GM19238 (cell line): ENCODE data around the gene ATXN7.

Experiments used
- DNase-seq: peaks from one replicate; pipeline ENCODE4 v3.0.0; 2011; ENCODE audit warnings: low spot score; ENCODE audit not compliant: insufficient read length

Gene ATXN7

DNA sequence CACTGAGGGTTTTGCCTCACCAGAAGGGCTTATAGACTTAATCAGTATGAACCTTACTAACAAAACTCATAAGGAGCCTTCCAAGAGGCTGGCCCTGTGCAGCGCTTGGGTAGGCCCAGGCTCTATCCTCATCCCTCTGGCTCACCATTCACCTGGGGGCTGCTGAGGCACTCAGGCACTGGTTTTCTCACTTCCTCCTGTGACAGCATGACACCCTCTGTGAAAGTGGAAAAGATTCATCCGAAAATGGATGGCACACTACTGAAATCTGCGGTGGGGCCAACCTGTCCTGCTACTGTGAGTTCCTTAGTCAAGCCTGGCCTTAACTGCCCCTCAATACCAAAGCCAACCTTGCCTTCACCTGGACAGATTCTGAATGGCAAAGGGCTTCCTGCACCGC, 118.3 kb downstream of the ATXN7 start:
- no peak for DNase-seq

DNA sequence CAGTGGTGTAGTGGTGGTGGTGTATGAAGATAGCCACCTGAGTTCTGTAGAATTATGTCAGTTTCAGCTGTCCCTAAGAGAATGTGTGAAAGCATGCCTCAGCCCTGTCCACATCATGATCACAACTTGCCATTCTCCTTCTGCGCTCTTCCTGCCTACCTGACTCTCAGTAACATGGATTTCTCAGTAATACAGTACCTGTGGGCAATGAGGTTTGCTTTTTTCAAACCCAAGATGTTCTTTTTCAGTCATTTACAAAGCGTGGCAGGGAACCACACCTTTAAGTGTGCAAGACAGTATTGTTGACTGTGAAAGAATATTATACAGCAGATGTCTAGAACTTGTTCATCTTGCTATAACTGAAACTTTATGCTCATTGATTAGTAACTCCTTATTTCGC, 120.7 kb downstream of the ATXN7 start:
- DNase-seq, result no peak

DNA sequence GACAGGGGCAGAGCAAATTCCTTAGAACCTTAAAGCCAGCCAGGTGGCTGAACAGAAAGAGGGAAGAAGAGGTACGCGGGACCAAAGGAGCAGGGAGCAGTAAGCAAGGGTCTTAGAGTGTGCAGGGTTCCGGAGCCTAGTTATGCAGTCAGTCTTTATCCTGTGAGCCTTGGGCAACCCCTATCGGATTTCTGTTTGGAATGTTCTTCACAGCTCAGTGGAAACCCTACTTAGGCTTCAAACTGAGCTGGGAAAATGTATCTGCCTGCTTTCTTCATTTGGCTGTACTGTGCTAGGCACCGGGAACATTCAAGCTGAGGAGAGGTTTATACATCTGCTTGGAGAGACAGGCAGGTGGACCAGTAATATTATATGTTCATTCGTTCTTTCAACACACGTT, 122.5 kb downstream of the ATXN7 start:
- no peak for DNase-seq

DNA sequence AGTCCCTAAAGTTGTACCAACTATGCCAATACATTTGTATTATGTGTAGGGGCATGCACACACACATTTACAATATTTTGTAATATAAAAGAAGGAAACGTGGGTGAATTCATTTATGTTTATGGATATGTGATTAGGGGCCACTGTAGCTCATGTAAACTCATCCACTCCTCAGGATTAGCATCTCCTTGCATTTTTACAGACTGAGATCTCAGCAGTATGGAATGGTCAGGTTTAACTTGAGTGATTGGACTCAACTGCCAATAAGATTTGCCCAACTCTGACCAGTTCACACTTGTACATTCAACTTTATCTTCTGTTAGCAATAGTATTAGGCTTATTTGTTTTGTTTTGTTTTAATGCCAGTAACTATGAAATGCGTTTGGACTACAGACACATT, 123.2 kb downstream of the ATXN7 start:
- DNase-seq, result no peak

DNA sequence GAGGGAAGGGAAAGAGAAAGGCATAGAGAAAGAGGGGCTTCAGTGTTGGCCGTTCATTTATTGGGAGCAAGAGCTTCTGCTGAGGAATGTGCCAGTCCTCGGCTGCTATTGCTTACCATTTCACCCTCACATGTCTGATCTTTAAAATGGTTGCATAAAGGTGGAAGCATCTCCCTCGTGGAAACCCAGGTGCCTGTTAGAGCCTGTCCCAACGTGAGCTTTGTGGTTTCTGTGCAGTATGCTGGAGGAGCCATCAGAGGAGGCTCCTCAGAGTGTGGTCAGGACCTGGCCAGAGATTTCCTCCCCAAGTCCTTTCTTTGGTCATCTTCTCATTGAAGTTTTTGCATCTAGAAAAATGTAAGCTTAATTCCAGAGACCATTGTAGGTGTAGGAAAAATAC, 125.3 kb downstream of the ATXN7 start:
- DNase-seq, result no peak

DNA sequence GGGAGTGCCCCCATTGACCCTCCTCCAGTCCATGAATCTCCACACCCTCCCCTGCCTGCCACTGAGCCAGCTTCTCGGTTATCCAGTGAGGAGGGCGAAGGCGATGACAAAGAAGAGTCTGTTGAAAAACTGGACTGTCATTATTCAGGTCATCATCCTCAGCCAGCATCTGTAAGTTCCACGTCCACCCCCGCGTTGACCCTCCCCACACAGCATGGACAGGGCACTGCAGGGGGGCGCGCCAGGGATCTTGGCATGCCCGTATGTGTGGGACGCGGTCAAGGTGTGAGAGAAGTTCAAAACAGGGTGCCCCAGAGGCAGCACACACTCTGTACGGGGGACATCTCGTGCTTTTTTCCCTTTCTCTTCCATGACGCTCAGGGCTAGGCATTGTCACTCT, 126.5 kb downstream of the ATXN7 start:
- no peak for DNase-seq

DNA sequence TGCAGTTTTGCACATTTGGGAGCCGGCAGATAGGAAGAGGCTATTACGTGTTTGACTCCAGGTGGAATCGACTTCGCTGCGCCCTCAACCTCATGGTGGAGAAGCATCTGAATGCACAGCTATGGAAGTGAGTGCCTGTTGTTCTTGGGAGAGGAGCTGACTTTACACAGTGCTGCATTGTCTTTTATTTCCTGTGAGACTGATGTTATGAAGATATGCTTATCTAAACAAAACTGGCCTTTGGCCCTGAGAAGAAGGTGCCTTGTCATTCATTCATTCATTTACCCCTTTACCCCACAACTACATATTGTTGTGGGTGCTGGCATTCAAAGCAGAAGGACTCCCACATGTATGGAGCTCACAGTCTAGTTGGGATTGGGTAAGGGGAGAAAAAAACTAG, 127.1 kb downstream of the ATXN7 start:
- DNase-seq, result no peak

DNA sequence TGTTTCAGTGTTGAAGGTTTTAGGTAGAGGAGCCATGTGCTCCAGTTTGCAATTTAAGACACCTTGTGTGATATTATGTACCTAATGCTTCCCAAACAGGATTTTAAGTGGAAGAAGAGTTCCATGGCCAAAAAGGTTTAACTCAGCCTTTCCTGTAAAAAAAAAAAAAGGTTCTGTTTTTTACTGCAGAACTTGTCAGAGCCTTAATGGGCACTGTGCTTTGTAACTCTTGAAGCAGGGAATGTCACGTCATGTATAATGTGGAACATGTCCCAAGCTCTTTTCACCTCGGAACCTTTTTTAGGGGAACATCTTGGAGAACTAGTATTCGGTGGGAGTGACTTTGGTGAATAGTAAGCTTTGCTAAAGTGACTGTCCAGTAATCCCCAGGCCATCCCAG, 128.0 kb downstream of the ATXN7 start:
- DNase-seq, result no peak

DNA sequence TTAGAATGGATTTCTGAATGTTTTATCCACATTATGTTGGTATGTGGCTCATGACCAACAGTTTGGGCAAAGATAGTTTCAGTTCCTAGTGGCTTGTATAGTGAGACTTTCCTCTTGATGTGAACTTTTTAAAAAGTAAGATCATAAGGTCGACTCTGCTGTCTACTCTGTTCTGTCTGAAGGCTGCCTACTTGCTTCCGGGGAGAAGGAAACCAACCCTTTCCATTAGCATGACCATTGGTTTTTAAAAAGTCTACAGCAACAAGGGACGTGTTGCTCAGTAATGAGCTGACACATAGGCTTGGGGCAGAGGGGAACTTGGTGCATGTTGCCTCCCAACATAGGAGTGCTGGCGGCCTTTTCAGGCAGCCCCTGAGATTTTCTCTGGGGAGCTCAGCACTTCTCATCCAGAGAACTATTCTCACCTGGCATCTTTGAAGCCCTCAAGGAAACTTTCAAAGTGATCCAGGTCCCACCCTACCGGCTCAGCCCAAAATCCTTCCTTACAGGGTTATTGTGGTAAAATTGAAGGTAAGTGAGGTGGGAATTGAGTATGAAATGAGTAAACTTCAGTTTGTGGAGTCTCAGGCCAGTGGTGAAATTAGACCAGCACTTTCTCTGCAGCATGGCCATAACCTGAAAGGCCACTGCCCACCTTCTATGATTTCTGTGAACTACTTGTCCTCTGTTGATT, 129.0 kb downstream of the ATXN7 start:
- no peak for DNase-seq

DNA sequence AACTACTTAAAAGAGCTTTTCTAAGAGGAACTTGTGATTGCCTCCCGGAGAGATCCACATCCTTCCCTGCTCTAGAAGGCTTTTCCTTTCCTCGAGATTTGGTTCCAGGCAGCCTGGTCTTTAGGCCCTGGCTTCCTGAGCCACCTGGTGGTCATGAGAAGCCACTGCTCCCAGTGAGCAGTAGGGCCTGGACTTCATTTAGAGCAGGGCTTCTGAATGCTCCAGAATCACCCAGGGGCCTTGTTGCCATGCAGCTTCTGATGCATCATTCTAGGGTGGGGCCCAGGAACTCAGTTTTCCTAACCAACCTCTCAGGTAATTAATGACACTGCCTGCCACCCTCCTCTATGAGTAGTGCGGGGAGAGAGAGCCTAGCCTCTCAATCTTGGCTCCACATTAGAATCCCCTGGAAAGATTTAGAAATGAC, 130.0 kb downstream of the ATXN7 start:
- peak; percentile 42 for DNase-seq

DNA sequence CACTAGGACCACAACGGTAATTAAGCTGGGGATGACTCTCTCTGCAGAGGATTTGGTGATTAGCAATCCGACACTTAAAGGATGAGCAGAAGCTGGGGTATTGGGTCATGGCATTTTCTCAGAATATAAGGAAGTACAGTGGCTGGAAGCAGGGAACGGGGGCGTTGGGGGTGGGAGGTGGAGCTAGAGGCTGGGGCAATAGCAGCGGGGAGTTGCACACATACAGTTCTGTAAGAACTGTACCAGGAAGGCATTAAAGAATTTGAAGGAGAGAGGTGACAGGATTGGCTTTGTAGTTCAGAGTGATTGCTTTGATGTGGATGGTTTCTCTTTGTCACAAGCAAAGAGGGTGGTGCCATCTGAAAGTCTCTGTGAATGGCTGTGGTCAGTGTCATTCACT, 131.4 kb downstream of the ATXN7 start:
- no peak for DNase-seq

DNA sequence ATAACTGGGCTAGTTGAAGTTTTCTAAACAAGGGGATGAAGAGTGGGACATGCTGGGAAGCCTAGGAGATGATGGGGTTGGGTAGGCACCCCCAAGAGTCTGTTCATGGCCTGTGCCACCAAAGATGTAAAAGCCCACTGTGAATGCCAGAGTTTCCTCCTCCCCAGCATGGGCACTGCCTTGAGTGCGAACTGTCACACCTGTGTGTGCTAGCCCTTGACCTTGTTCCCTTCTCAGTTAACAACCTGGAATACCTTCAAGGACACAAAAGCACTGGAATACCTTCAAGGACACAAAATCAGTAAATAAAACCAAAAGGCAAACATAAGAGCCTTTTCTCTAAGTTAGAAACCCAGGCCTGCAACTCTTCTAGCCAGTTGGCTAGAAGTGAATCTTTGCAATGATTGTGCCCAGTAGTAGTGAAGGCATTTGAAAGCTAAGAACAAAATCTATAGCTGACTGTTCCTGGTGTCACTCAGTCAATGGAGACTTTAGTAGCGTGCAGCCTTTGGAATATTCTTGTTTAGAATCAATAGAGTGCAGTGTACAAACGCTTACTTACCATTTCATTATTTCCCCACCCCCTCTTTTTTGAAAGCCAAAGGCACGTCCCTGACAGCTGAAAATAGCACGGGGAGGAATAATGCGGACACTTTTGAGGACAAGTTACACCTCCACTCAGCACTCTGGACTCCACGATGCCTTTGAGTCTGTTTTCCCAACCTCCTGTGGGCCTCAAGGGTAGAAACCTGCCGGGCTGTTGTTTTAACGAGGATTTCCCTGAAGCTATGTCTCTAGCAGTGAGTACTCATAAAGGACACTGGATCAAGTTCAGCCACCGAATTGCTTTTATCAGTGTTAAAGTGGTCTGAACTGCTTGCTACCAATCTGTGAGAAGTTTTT, 135.4 kb downstream of the ATXN7 start:
- DNase-seq, result no peak

DNA sequence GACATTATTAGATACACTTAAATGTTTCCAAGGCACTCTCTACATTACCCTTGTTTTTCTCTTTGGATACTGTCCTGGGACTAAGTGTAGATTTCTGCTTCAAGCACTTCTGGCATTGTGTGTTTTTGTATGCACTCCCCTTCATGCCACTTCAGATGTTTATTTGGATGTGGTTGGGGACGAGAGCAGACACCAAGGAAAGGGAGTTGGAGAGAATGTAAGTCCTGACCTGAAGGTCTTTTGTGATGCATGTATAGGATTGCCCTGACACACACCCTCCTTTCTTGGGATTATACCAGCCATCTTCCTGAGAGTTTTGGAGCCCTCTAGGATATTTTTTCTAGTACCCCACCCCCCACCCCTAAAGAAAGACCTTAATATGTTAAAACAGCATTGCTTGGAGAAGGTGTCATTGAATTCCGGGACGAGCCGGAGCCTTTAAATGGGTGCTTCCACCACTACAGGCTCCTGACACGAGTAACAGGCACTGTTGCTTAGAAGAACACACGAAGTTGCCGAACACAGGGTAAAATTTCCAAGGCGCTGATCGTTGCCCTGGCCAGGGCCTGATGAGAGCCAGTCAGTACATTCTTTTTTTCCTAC, 136.9 kb downstream of the ATXN7 start:
- DNase-seq, result no peak

DNA sequence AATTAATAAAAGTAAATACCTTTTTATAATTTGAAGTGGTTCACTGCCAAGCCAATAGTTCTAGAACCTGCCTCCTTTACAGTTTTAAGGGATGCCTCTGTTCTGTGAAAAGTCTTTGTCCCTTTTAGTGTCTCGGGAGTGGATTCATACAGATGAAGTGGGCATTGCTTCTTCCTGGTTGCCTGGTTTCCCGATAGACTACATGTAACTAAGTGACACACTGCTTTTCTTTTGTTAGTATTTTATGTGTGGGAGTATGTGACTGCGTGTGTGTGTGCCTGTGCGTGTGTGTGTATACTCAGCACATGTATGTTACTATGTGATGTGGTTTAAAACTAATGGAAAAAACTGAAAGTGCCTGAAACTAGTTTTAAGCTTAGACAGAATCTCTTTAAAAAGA, 138.6 kb downstream of the ATXN7 start:
- DNase-seq, result no peak

DNA sequence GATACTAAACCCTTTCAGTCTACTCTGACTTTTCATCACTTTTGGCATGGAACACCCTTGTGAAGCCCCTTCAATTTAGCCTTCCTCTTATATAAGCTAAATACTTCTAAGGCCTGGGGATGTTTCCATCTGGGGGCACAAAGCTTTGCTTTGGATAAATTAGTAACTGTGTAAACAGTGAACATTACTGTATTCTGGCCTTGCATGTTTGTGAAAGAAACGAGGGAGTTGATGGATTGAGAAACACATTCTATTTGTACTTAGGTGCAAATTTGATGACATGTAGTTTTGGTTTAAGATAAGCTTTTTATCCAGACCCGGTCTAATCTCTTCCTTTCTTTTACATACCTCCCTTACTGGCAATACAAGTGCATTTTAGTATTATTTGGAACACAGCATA, 139.9 kb downstream of the ATXN7 start:
- DNase-seq, result no peak

DNA sequence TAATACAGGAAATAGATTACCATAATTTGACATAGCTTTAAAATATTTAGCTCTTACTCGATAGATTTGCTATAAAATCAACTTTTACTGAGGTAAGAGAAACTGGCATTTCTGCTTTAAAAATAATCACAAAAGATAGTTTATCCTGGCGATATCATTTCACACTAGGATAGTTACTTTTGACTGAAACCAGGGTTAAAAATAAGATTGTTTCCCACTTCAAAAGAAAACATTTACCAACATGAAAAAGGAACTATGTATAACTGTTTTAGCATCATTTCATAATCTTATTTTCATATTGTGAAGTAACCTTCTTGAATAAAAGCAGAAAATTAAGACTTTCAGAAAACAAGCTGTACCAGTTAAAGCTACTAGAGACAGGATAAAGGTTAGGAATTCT, 144.3 kb downstream of the ATXN7 start:
- DNase-seq, result no peak

DNA sequence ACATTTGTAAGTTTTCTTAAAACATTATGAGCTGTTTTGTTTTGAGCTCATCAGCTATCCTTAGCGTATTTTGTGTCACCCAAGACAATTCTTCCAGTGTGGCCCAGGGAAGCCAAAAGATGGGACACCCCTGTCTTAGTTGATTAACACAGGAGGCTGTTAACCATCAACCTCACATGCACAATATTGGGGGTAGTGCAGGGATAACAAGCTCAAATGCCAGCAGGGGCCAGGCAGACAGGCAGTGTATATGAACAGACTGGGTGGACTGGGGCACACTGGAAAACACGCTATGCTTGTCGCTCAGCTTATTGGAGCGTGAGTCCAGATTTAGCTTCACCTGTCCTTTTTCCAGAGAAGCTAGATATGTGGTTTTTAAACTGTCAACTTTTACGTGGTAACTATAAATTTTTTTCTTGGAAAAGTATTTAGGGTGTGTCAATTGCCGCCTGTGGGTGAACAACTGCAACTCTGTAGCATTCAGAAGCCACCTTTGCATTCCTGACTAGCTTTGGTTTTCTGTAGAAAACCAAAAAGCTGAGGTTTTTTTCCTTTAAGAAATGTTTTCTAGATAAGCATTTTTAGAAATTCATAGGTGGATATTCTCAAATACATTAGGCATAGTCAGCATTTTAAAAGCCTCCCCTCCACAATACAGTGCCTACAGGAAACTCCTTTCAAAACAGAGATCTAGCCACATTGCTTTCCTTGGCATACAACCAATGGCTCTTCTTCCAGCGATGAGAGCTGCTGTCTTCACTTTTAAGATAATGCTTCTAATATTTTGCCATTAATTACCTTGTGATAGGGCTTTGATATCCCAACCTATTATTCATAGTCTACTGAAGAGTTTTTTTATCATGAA, 145.1 kb downstream of the ATXN7 start:
- no peak for DNase-seq

DNA sequence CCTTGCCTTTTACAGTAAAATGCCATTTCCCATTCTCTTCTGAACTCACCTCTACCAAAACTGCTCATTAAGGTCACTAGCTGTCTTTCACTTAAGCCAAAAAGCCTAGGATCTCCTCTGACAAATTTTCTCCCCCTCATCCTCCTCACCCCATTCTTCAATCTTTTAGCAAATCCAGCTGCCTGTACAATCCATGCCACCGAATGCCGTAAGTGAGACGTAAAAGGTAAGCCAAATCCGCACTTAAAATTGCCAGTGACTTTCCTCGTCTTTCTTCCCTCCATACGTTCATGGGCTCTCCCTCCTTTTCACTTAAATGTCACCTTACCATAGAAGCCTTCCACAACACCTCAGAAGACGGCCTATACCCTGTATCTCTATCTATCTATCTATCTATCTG, 145.9 kb downstream of the ATXN7 start:
- DNase-seq, result no peak

DNA sequence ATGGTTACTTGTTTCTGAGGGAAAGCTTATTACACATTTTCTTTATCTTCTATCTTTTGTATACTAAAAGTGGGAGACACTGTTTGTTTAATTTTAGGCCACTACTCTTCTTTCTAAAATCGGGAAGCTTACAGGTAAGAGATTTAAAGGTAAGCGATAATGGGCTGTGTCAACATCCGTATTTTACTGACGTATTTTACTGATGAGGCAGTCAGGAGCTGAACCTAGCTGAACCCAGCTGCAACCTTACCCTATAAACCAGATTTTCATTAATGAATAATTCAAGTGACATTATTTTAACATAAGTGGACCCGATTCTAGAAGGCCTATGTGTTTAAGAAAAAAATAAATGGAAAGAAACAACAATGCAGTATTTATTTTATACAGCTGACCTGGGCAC, 146.5 kb downstream of the ATXN7 start:
- DNase-seq, result no peak

DNA sequence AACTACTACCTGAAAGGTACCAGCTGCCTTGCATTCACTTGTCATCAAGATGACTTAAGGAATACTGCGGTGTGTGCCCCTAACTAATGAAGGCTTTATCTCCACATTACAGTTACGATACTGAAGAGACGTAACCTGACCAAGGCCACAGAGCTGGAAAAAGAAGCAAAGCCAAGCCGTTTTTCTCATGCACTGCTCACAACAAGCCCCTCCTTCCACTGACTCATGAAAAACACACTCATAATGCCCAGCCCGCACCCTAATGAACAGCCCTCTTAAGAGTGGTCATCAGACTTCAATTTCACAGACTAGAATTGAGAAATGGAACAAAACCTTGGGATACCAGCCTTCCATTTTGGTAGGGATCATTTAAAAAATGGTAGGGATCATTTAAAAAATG, 148.0 kb downstream of the ATXN7 start:
- no peak for DNase-seq

DNA sequence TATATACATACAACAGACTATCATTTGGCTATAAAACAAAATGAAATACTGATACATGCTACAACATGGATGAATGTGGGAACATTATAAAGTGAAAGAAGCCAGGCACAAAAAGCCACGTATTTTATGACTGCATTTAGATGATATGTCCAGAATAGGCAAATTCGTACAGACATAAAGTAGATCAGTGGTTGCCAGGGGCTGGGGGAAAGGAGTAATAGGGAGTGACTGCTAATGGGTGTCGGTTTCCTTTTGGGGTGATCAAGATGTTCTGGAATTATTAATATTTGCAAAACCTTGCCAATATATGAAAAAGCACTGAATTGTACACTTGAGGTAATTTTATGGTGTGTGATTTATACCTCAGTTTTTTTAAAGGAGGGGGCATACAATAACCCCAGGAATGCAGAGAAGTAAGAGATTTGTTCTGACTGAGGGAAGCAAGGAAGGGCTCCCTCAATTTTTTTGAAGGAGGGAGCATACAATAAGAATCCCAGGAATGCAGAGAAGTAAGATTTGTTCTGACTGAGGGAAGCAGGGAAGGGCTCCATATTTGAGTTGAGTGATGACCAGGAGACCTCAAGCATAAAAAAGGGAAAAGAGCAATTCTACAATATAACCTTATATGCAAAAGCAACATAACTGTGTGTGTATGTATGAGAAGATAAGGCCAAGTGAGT, 153.4 kb downstream of the ATXN7 start:
- DNase-seq, result no peak
